KOPT-K1 (cell line): ENCODE data around the gene TMEM260.
"Not testable (repeated sequence)": the region's sequence is repeated elsewhere in the genome, so short reads cannot be mapped to it uniquely, and the experiment has no call there.

Experiments
- H3K27ac ChIP-seq: fragments of 200-600 bp; sonication (generic); 2 replicates; pipeline ENCODE4 v1.5.1; 2016; ENCODE audit warnings: antibody characterized with exemption, mild to moderate bottlenecking, low read depth, low read length; ENCODE audit not compliant: poor library complexity, severe bottlenecking
- H3K36me3 ChIP-seq: fragments of 200-600 bp; sonication (generic); 2 replicates; pipeline ENCODE4 v1.5.1; 2017; ENCODE audit warnings: antibody characterized with exemption, mild to moderate bottlenecking, low read length, moderate library complexity; ENCODE audit not compliant: insufficient read depth
- H3K9me3 ChIP-seq: fragments of 200-600 bp; sonication (generic); 2 replicates; pipeline ENCODE4 v1.5.1; 2017; ENCODE audit warnings: antibody characterized with exemption, low read length, mild to moderate bottlenecking; ENCODE audit not compliant: insufficient read depth, poor library complexity, severe bottlenecking

TMEM260 gene

GRCh38 chr14:56678838-56679237 is 99.2 kb downstream of the TMEM260 start:
- H3K9me3 ChIP-seq, result no peaks in the 10 kb centered on the region
- H3K36me3 ChIP-seq, result no peaks in the 10 kb centered on the region
- H3K27ac ChIP-seq, result no peak overlapping the region

GRCh38 chr14:56686416-56686815 is 106.8 kb downstream of the TMEM260 start:
- Histone ChIP-seq H3K9me3 (no peaks in the 10 kb centered on the region), H3K27ac (no peak overlapping the region), H3K36me3 (no peaks in the 10 kb centered on the region)

- no peak overlapping the region for H3K27ac ChIP-seq
- no peaks in the 10 kb centered on the region for H3K36me3 ChIP-seq
- no peaks in the 10 kb centered on the region for H3K9me3 ChIP-seq
Measured at GRCh38 chr14:56687123-56687522, 107.5 kb downstream of the TMEM260 start.

- Histone ChIP-seq H3K36me3 (no peaks in the 10 kb centered on the region), H3K27ac (no peak overlapping the region), H3K9me3 (no peaks in the 10 kb centered on the region)
Measured at GRCh38 chr14:56694609-56695008, 115.0 kb downstream of the TMEM260 start.

- H3K27ac ChIP-seq, H3K36me3 ChIP-seq, H3K9me3 ChIP-seq: not testable (repeated sequence)
Measured at GRCh38 chr14:56695216-56695615, 115.6 kb downstream of the TMEM260 start.
